GM23338 (cell line): Measurements from ENCODE around the gene SYNRG. TPM values are rescaled to one million over a fixed set of nuclear protein-coding genes. Genes with fewer than 3 reads are reported as not detected.

Source experiments
- CREB1 ChIP-seq: fragments of 250-450 bp; sonication (Bioruptor Pico); IDR thresholded peaks from 2 replicates; pipeline ENCODE4 v1.5.0; 2020; ENCODE audit warnings: low read depth, mild to moderate bottlenecking, moderate library complexity
- EZH2phosphoT487 ChIP-seq: fragments of 200-600 bp; sonication (generic); IDR thresholded peaks from one replicate; pipeline ENCODE4 v1.8.1; 2018; ENCODE audit warnings: antibody characterized with exemption; ENCODE audit not compliant: unreplicated experiment
- JUNB ChIP-seq: IDR thresholded peaks from one replicate; pipeline ENCODE4 v1.6.1; 2016; ENCODE audit warnings: antibody characterized with exemption; ENCODE audit not compliant: unreplicated experiment
- POLR2AphosphoS5 ChIP-seq: IDR thresholded peaks from 2 replicates; pipeline ENCODE4 v1.6.1; 2016; ENCODE audit warnings: antibody characterized with exemption, low read depth
- ZNF114 ChIP-seq: fragments of 250-450 bp; sonication (Bioruptor Pico); IDR thresholded peaks from 2 replicates; pipeline ENCODE4 v1.5.0; 2020; ENCODE audit warnings: mild to moderate bottlenecking, moderate library complexity
- polyA plus RNA-seq: library from polyadenylated mRNA; unstranded; fragments of >200 nt; fragmentation: Nextera tagmentation; extraction: Ambion mirVana; gene quantifications from 2 replicates; pipeline ENCODE4 v1.2.1, GENCODE V29; 2016
- total RNA-seq: library from RNA; depleted of rRNA; stranded (reverse); fragments of >200 nt; shearing (Covaris generic); gene quantifications from 2 replicates; pipeline ENCODE4 v1.2.3, GENCODE V29; 2014
- TF ChIP-seq, protein P1 (sequence below): fragments of 250-450 bp; sonication (Bioruptor Pico); IDR thresholded peaks from 2 replicates; pipeline ENCODE4 v1.5.0; 2020; ENCODE audit warnings: mild to moderate bottlenecking, moderate library complexity
- TF ChIP-seq, protein P2 (sequence below): IDR thresholded peaks from one replicate; pipeline ENCODE4 v1.6.1; 2018; ENCODE audit warnings: antibody characterized with exemption; ENCODE audit not compliant: unreplicated experiment

SYNRG gene
- total and polyA plus RNA-seq, 2 experiments from 2014 or later: 18.6 to 22.6 TPM

- TF ChIP-seq, protein P1, sequence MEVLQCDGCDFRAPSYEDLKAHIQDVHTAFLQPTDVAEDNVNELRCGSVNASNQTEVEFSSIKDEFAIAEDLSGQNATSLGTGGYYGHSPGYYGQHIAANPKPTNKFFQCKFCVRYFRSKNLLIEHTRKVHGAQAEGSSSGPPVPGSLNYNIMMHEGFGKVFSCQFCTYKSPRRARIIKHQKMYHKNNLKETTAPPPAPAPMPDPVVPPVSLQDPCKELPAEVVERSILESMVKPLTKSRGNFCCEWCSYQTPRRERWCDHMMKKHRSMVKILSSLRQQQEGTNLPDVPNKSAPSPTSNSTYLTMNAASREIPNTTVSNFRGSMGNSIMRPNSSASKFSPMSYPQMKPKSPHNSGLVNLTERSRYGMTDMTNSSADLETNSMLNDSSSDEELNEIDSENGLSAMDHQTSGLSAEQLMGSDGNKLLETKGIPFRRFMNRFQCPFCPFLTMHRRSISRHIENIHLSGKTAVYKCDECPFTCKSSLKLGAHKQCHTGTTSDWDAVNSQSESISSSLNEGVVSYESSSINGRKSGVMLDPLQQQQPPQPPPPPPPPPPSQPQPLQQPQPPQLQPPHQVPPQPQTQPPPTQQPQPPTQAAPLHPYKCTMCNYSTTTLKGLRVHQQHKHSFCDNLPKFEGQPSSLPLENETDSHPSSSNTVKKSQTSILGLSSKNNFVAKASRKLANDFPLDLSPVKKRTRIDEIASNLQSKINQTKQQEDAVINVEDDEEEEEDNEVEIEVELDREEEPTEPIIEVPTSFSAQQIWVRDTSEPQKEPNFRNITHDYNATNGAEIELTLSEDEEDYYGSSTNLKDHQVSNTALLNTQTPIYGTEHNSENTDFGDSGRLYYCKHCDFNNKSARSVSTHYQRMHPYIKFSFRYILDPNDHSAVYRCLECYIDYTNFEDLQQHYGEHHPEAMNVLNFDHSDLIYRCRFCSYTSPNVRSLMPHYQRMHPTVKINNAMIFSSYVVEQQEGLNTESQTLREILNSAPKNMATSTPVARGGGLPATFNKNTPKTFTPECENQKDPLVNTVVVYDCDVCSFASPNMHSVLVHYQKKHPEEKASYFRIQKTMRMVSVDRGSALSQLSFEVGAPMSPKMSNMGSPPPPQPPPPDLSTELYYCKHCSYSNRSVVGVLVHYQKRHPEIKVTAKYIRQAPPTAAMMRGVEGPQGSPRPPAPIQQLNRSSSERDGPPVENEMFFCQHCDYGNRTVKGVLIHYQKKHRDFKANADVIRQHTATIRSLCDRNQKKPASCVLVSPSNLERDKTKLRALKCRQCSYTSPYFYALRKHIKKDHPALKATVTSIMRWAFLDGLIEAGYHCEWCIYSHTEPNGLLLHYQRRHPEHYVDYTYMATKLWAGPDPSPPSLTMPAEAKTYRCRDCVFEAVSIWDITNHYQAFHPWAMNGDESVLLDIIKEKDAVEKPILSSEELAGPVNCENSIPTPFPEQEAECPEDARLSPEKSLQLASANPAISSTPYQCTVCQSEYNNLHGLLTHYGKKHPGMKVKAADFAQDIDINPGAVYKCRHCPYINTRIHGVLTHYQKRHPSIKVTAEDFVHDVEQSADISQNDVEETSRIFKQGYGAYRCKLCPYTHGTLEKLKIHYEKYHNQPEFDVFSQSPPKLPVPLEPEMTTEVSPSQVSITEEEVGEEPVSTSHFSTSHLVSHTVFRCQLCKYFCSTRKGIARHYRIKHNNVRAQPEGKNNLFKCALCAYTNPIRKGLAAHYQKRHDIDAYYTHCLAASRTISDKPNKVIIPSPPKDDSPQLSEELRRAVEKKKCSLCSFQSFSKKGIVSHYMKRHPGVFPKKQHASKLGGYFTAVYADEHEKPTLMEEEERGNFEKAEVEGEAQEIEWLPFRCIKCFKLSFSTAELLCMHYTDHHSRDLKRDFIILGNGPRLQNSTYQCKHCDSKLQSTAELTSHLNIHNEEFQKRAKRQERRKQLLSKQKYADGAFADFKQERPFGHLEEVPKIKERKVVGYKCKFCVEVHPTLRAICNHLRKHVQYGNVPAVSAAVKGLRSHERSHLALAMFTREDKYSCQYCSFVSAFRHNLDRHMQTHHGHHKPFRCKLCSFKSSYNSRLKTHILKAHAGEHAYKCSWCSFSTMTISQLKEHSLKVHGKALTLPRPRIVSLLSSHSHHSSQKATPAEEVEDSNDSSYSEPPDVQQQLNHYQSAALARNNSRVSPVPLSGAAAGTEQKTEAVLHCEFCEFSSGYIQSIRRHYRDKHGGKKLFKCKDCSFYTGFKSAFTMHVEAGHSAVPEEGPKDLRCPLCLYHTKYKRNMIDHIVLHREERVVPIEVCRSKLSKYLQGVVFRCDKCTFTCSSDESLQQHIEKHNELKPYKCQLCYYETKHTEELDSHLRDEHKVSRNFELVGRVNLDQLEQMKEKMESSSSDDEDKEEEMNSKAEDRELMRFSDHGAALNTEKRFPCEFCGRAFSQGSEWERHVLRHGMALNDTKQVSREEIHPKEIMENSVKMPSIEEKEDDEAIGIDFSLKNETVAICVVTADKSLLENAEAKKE: no peak
- TF ChIP-seq POLR2AphosphoS5: no peak
- no peak for TF ChIP-seq ZNF114 (CRISPR knock-in tag)
- no peak for TF ChIP-seq EZH2phosphoT487
- no peak for TF ChIP-seq CREB1
- no peak for TF ChIP-seq JUNB
- TF ChIP-seq, protein P2, sequence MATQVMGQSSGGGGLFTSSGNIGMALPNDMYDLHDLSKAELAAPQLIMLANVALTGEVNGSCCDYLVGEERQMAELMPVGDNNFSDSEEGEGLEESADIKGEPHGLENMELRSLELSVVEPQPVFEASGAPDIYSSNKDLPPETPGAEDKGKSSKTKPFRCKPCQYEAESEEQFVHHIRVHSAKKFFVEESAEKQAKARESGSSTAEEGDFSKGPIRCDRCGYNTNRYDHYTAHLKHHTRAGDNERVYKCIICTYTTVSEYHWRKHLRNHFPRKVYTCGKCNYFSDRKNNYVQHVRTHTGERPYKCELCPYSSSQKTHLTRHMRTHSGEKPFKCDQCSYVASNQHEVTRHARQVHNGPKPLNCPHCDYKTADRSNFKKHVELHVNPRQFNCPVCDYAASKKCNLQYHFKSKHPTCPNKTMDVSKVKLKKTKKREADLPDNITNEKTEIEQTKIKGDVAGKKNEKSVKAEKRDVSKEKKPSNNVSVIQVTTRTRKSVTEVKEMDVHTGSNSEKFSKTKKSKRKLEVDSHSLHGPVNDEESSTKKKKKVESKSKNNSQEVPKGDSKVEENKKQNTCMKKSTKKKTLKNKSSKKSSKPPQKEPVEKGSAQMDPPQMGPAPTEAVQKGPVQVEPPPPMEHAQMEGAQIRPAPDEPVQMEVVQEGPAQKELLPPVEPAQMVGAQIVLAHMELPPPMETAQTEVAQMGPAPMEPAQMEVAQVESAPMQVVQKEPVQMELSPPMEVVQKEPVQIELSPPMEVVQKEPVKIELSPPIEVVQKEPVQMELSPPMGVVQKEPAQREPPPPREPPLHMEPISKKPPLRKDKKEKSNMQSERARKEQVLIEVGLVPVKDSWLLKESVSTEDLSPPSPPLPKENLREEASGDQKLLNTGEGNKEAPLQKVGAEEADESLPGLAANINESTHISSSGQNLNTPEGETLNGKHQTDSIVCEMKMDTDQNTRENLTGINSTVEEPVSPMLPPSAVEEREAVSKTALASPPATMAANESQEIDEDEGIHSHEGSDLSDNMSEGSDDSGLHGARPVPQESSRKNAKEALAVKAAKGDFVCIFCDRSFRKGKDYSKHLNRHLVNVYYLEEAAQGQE: no peak
These were observed 50.9 kb downstream of the SYNRG start (continued) for GRCh38 chr17:37558299-37558698.
